Duodenal mucosa (tissue), 2 donors: ENCODE results near the gene TP53BP2.
A peak's percentile ranks its signal among the peaks of the same experiment; 100 is the strongest.
"Not testable (repeated sequence)": the region's sequence is repeated elsewhere in the genome, so short reads cannot be mapped to it uniquely, and the experiment has no call there.

Source experiments
- H3K27ac ChIP-seq: one replicate; pipeline ENCODE4 v1.7.0; 2013; ENCODE audit warnings: low read depth, low read length
- H3K27me3 ChIP-seq, 2 donors: one replicate each; pipeline ENCODE4 v1.7.0; 2013; ENCODE audit warnings: low read length in 2 of 2, control low read depth in 1 of 2; ENCODE audit not compliant: insufficient read depth in 2 of 2, control insufficient read depth in 1 of 2
- H3K36me3 ChIP-seq, 2 donors: one replicate each; pipeline ENCODE4 v1.7.0; 2013; ENCODE audit warnings: low read length in 2 of 2, control low read depth in 1 of 2; ENCODE audit not compliant: insufficient read depth in 2 of 2, control insufficient read depth in 1 of 2
- H3K4me1 ChIP-seq, 2 donors: one replicate each; pipeline ENCODE4 v1.7.0; 2013; ENCODE audit warnings: low read length in 2 of 2, control low read depth in 1 of 2; ENCODE audit not compliant: insufficient read depth in 2 of 2, control insufficient read depth in 1 of 2
- H3K4me3 ChIP-seq, 2 donors: one replicate each; pipeline ENCODE4 v1.7.0; 2013; ENCODE audit warnings: low read length in 2 of 2, low read depth in 1 of 2
- H3K9ac ChIP-seq, 2 donors: one replicate each; pipeline ENCODE4 v1.7.0; 2013; ENCODE audit warnings: low read length in 2 of 2, low read depth in 1 of 2
- H3K9me3 ChIP-seq, 2 donors: one replicate each; pipeline ENCODE4 v1.7.0; 2013; ENCODE audit warnings: low read length in 2 of 2, control low read depth in 1 of 2; ENCODE audit not compliant: control insufficient read depth in 1 of 2

TP53BP2 gene

GRCh38 chr1:223736638-223737037 is 109.1 kb downstream of the TP53BP2 start:
- H3K4me1 ChIP-seq = peaks cover 32 to 53% of the 10 kb centered on the region in 2 donors
- not testable (repeated sequence) for H3K36me3 ChIP-seq, H3K4me3 ChIP-seq, H3K9me3 ChIP-seq, H3K27ac ChIP-seq, H3K9ac ChIP-seq, H3K27me3 ChIP-seq

- H3K36me3 ChIP-seq = no peaks in the 10 kb centered on the region
- H3K27me3 ChIP-seq = no peaks in the 10 kb centered on the region
- H3K9me3 ChIP-seq = no peaks in the 10 kb centered on the region
- H3K9ac ChIP-seq = peak overlapping the region in 1 of 2 donors; percentile 2
- no peak overlapping the region for H3K4me3 ChIP-seq
- H3K27ac ChIP-seq = no peak overlapping the region
- H3K4me1 ChIP-seq = peaks cover 38 to 45% of the 10 kb centered on the region in 2 donors
Measured at GRCh38 chr1:223733898-223734852, 111.6 kb downstream of the TP53BP2 start.

GRCh38 chr1:223732993-223733798 is 112.6 kb downstream of the TP53BP2 start:
- Histone ChIP-seq H3K4me1 (peaks cover 31 to 36% of the 10 kb centered on the region in 2 donors), H3K4me3 (no peak overlapping the region), H3K36me3 (peaks cover 4 to 6% of the 10 kb centered on the region in 2 donors), H3K27ac (no peak overlapping the region), H3K9me3 (no peaks in the 10 kb centered on the region), H3K9ac (peak overlapping the region in 1 of 2 donors; percentile 2), H3K27me3 (no peaks in the 10 kb centered on the region)

- H3K27ac ChIP-seq = peak overlapping the region; percentile 68
- H3K4me3 ChIP-seq = no peak overlapping the region
- peaks cover 4 to 8% of the 10 kb centered on the region in 2 donors for H3K36me3 ChIP-seq
- no peaks in the 10 kb centered on the region for H3K9me3 ChIP-seq
- H3K4me1 ChIP-seq = peaks cover 36 to 43% of the 10 kb centered on the region in 2 donors
- no peak overlapping the region for H3K9ac ChIP-seq
- H3K27me3 ChIP-seq = no peaks in the 10 kb centered on the region
Measured at GRCh38 chr1:223731133-223731770, 114.5 kb downstream of the TP53BP2 start.

GRCh38 chr1:223730479-223731132 is 115.1 kb downstream of the TP53BP2 start:
- Histone ChIP-seq H3K4me3 (no peak overlapping the region), H3K9ac (no peak overlapping the region), H3K36me3 (peaks cover 4 to 8% of the 10 kb centered on the region in 2 donors), H3K9me3 (no peaks in the 10 kb centered on the region), H3K27me3 (no peaks in the 10 kb centered on the region), H3K27ac (peak overlapping the region; percentile 68), H3K4me1 (peaks cover 42 to 50% of the 10 kb centered on the region in 2 donors)

- peaks cover 42 to 52% of the 10 kb centered on the region in 2 donors for H3K4me1 ChIP-seq
- no peak overlapping the region for H3K4me3 ChIP-seq
- no peak overlapping the region for H3K9ac ChIP-seq
- H3K27ac ChIP-seq = no peak overlapping the region
- H3K36me3 ChIP-seq = peaks cover 4 to 8% of the 10 kb centered on the region in 2 donors
- no peaks in the 10 kb centered on the region for H3K9me3 ChIP-seq
- no peaks in the 10 kb centered on the region for H3K27me3 ChIP-seq
Measured at GRCh38 chr1:223729906-223730305, 115.8 kb downstream of the TP53BP2 start.
